ENCODE data around the gene ATF7IP2. TPM values are rescaled to one million over a fixed set of nuclear protein-coding genes. Genes with fewer than 3 reads are reported as not detected.
"Not testable (repeated sequence)": the region's sequence is repeated elsewhere in the genome, so short reads cannot be mapped to it uniquely, and the experiment has no call there.

Gene ATF7IP2
- total RNA-seq, 2 experiments from 2014 or later: 28.4 to 34.5 TPM

DNA sequence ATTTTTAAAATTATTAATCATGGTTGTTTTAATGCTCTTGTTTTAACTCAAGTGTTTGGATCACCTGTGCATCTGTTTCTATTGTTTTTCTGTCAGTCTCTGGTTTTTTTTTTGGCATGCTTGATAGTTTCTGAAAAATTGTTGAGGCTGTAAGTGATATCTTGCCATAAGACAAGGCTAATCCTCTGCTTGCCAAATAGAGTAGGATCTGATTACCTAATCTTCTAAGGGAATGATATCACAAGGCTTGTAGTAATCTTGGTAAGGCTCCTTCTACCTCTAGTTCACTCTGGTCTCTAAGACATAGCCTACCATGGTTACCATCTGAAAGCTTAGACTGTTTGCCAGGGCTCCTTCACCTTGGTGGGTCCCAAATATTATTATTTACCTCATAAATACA is 81.0 kb downstream of the ATF7IP2 start:
- H3K4me2 ChIP-seq (ENCODE audit: low read length): no peak overlapping the region
- TF ChIP-seq EZH2phosphoT487 (IDR thresholded peaks at IDR 0.05; ENCODE audit: borderline replicate concordance, low read depth, low read length): no peak
- TF ChIP-seq, protein P1, sequence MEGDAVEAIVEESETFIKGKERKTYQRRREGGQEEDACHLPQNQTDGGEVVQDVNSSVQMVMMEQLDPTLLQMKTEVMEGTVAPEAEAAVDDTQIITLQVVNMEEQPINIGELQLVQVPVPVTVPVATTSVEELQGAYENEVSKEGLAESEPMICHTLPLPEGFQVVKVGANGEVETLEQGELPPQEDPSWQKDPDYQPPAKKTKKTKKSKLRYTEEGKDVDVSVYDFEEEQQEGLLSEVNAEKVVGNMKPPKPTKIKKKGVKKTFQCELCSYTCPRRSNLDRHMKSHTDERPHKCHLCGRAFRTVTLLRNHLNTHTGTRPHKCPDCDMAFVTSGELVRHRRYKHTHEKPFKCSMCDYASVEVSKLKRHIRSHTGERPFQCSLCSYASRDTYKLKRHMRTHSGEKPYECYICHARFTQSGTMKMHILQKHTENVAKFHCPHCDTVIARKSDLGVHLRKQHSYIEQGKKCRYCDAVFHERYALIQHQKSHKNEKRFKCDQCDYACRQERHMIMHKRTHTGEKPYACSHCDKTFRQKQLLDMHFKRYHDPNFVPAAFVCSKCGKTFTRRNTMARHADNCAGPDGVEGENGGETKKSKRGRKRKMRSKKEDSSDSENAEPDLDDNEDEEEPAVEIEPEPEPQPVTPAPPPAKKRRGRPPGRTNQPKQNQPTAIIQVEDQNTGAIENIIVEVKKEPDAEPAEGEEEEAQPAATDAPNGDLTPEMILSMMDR (conservative IDR thresholded peaks at IDR 0.05; ENCODE audit: low read length): no peak
- CTCF ChIA-PET (ENCODE audit: unreplicated experiment): no interaction called here
- no peak overlapping the region for H3K27ac ChIP-seq (ENCODE audit: low read depth, low read length, poor library complexity, severe bottlenecking)
- no peaks in the 10 kb centered on the region for H3K9me2 ChIP-seq (ENCODE audit: insufficient read depth, low read length)
- no peaks in the 10 kb centered on the region for H3K9me3 ChIP-seq (ENCODE audit: low read length)
- no peaks in the 10 kb centered on the region for H3K79me2 ChIP-seq (ENCODE audit: insufficient read depth, low read depth, low read length)
- no peaks in the 10 kb centered on the region for H4K20me1 ChIP-seq (ENCODE audit: insufficient read depth, low read length)
- H3K4me3 ChIP-seq (ENCODE audit: low read depth, low read length, poor library complexity, severe bottlenecking): no peak overlapping the region
- H3K36me3 ChIP-seq (ENCODE audit: insufficient read depth, low read length): no peaks in the 10 kb centered on the region
- POLR2A ChIA-PET: interaction anchor here (0.7 kb wide), 2 partner anchors 23 to 210 kb away, joined by 3 to 4 read pairs; no protein-coding TSS in a partner anchor
- DNase-seq (ENCODE audit: low spot score): no peak
- no peaks in the 10 kb centered on the region for H3K4me1 ChIP-seq (ENCODE audit: insufficient read depth, low read length, poor library complexity, severe bottlenecking)
- H2AFZ ChIP-seq (ENCODE audit: low read length): no peak overlapping the region
- intact Hi-C loops (cut with micrococcal nuclease; ENCODE audit: unreplicated experiment): no loop called here
- no TSS peak for BruUV-seq (replicated peaks)

DNA sequence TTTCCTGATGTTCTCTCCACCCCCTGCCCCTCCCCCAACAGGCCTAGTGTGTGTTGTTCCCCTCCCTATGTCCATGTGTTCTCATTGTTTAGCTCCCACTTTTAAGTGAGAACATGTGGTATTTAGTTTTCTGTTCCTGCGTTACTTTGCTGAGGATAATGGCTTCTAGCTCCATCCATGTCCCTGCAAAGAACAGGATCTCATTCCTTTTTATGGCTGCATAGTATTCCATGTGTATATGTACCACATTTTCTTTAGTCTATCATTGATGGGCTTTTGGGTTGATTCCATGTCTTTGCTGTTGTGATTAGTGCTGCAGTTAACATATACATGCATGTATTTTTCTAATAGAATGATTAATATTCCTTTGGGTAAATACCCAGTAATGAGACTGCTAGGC is 90.8 kb downstream of the ATF7IP2 start:
- H2AFZ ChIP-seq (ENCODE audit: low read length); H3K4me3 ChIP-seq (ENCODE audit: low read depth, low read length, poor library complexity, severe bottlenecking); BruUV-seq (replicated peaks); H3K9me3 ChIP-seq (ENCODE audit: low read length); POLR2A ChIA-PET; H4K20me1 ChIP-seq (ENCODE audit: insufficient read depth, low read length); intact Hi-C loops (cut with micrococcal nuclease; ENCODE audit: unreplicated experiment); H3K9me2 ChIP-seq (ENCODE audit: insufficient read depth, low read length); H3K27ac ChIP-seq (ENCODE audit: low read depth, low read length, poor library complexity, severe bottlenecking); H3K79me2 ChIP-seq (ENCODE audit: insufficient read depth, low read depth, low read length); H3K4me1 ChIP-seq (ENCODE audit: insufficient read depth, low read length, poor library complexity, severe bottlenecking); H3K4me2 ChIP-seq (ENCODE audit: low read length); CTCF ChIA-PET (ENCODE audit: unreplicated experiment); DNase-seq (ENCODE audit: low spot score): not testable (repeated sequence)
- H3K36me3 ChIP-seq (ENCODE audit: insufficient read depth, low read length): peaks cover 11% of the 10 kb centered on the region

DNA sequence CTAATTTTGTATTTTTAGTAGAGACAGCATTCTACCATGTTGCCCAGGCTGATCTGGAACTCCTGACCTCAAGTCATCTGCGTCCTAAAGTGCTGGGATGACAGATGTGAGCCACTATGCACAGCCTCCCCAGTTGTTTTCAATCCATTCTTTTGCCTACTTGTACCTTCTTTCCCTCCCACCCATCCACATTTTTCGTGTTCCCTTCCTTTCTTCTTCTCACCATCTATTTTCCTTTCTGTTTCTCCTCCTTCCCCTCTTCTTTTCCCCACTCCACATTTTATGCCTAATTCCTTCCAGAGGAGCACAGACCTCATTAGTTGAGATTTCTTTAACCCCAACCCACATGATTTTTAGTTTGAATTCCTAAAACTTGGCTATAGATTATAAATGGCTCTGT is 94.3 kb downstream of the ATF7IP2 start:
- H3K4me1 ChIP-seq (ENCODE audit: insufficient read depth, low read length, poor library complexity, severe bottlenecking): no peaks in the 10 kb centered on the region
- POLR2A ChIA-PET: no interaction called here
- no peaks in the 10 kb centered on the region; the same call in 1 of the 2 replicates for H3K36me3 ChIP-seq (ENCODE audit: insufficient read depth, low read length)
- H3K9me3 ChIP-seq (ENCODE audit: low read length): no peaks in the 10 kb centered on the region
- no peaks in the 10 kb centered on the region for H3K9me2 ChIP-seq (ENCODE audit: insufficient read depth, low read length)
- intact Hi-C loops (cut with micrococcal nuclease; ENCODE audit: unreplicated experiment): no loop called here
- CTCF ChIA-PET (ENCODE audit: unreplicated experiment): no interaction called here
- no peak overlapping the region for H3K4me2 ChIP-seq (ENCODE audit: low read length)
- no peak overlapping the region for H2AFZ ChIP-seq (ENCODE audit: low read length)
- DNase-seq (ENCODE audit: low spot score): no peak
- no TSS peak for BruUV-seq (replicated peaks)
- no peaks in the 10 kb centered on the region for H3K79me2 ChIP-seq (ENCODE audit: insufficient read depth, low read depth, low read length)
- no peaks in the 10 kb centered on the region for H4K20me1 ChIP-seq (ENCODE audit: insufficient read depth, low read length)
- no peak for TF ChIP-seq EZH2phosphoT487 (IDR thresholded peaks at IDR 0.05; ENCODE audit: borderline replicate concordance, low read depth, low read length)
- TF ChIP-seq, protein P1 (conservative IDR thresholded peaks at IDR 0.05; ENCODE audit: low read length): no peak
- no peak overlapping the region for H3K4me3 ChIP-seq (ENCODE audit: low read depth, low read length, poor library complexity, severe bottlenecking)
- no peak overlapping the region for H3K27ac ChIP-seq (ENCODE audit: low read depth, low read length, poor library complexity, severe bottlenecking)
